ENCODE results near the gene CSAD.

GRCh38 chr12:53217931-53218307 lies 37.2 kb upstream of the CSAD start:
- TF ChIP-seq ZFP90 (CRISPR knock-in tag; IDR thresholded peaks at IDR 0.05; ENCODE audit: borderline replicate concordance) (no peak), KDM4B (CRISPR knock-in tag; IDR thresholded peaks at IDR 0.05) (no peak), ZNF121 (CRISPR knock-in tag; IDR thresholded peaks at IDR 0.05) (no peak), CTCF (CRISPR knock-in tag; IDR thresholded peaks at IDR 0.05) (no peak), HDAC2 (CRISPR knock-in tag; IDR thresholded peaks at IDR 0.05) (no peak), RFX3 (CRISPR knock-in tag; IDR thresholded peaks at IDR 0.05) (no peak)

All from HepG2 (cell line).